ENCODE measurements around the gene DPP10.

The DPP10 gene

DNA sequence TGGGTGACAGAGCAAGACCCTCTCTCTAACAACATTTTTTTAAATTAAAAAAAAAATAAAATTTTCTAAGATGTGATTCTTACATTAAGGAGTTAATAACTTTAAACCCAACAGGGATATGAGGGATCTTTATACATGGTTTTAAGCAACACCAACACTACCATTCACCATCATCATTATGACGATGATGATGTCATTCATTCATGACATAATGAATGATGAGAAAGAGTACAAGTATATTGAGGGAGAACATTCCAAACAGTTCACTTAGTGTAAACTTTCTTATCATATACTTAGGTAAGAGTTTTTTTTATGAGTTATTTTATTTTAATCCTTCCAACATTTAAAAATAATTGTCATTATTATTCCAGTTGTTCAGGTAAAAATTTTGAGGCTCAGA lies 863.3 kb downstream of the DPP10 start:
- ChIA-PET POLR2A (no interaction called here), CTCF (no interaction called here)
- no peak for DNase-seq (ENCODE audit: extremely low spot score)
- no peak for TF ChIP-seq TARDBP (IDR thresholded peaks at IDR 0.05)
- TF ChIP-seq HDGF (IDR thresholded peaks at IDR 0.05; ENCODE audit: borderline replicate concordance) = no peak
- TF ChIP-seq ARNT (IDR thresholded peaks at IDR 0.05) = no peak
- no peak for TF ChIP-seq FOXA1 (IDR thresholded peaks at IDR 0.05)
- TF ChIP-seq ZNF384 (IDR thresholded peaks at IDR 0.05) = no peak
- no peak for TF ChIP-seq BHLHE40 (IDR thresholded peaks at IDR 0.05; ENCODE audit: borderline replicate concordance)
- TF ChIP-seq, protein P1, sequence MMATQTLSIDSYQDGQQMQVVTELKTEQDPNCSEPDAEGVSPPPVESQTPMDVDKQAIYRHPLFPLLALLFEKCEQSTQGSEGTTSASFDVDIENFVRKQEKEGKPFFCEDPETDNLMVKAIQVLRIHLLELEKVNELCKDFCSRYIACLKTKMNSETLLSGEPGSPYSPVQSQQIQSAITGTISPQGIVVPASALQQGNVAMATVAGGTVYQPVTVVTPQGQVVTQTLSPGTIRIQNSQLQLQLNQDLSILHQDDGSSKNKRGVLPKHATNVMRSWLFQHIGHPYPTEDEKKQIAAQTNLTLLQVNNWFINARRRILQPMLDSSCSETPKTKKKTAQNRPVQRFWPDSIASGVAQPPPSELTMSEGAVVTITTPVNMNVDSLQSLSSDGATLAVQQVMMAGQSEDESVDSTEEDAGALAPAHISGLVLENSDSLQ (IDR thresholded peaks at IDR 0.05) = no peak
- TF ChIP-seq LEF1 (IDR thresholded peaks at IDR 0.05; ENCODE audit: borderline replicate concordance) = no peak
- TF ChIP-seq SP1 (IDR thresholded peaks at IDR 0.05) = no peak
- no peak for TF ChIP-seq ELF4 (IDR thresholded peaks at IDR 0.05)
- no peak for TF ChIP-seq FOXK2 (IDR thresholded peaks at IDR 0.05)
- TF ChIP-seq L3MBTL2 (conservative IDR thresholded peaks at IDR 0.05) = no peak
- no peak for TF ChIP-seq NFRKB (IDR thresholded peaks at IDR 0.05)
- no peak for TF ChIP-seq FOXM1 (IDR thresholded peaks at IDR 0.05; ENCODE audit: borderline replicate concordance)
- no peak for TF ChIP-seq CTBP1 (IDR thresholded peaks at IDR 0.05; ENCODE audit: borderline replicate concordance)

DNA sequence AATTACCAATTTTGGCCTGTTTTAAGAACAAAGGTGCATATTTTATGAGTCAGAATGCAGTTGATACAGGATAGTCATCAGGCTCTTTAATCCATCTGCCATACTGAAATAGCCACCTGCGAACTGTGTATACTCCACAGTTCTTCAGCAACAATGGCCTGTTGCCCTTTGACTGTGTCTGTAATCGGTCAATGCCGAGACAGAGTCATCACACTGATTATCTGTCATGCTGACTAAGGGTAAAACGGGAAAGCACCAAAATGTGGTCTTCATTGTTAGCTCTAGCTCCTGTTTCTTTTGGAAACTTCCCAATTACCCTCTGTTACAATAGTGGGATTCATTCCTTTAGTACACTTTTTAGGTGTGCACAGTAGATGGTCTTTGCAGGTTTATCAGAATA lies 871.7 kb downstream of the DPP10 start:
- no peak for TF ChIP-seq LEF1 (IDR thresholded peaks at IDR 0.05; ENCODE audit: borderline replicate concordance)
- no peak for TF ChIP-seq HDGF (IDR thresholded peaks at IDR 0.05; ENCODE audit: borderline replicate concordance)
- TF ChIP-seq BHLHE40 (IDR thresholded peaks at IDR 0.05; ENCODE audit: borderline replicate concordance) = no peak
- no peak for TF ChIP-seq ZNF384 (IDR thresholded peaks at IDR 0.05)
- DNase-seq (ENCODE audit: extremely low spot score) = no peak
- ChIA-PET POLR2A (no interaction called here), CTCF (no interaction called here)

DNA sequence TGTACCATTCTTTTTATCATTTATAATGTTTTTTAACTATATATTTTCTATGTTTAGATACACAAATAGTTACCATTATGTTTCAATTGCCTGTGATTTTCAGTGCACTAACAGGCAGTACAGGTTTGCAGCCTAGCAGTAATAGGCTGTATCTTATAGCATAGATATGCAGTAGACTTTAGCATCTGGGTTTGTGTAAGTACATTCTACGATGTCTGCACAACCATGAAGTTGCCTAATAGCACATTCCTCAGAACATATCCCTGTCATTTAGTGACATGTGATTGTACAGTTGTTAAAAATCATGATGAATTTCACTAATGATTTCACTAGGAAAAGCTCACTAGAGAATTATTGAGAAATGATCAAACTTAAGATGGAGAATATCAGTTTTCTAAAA lies 884.6 kb downstream of the DPP10 start:
- DNase-seq (ENCODE audit: extremely low spot score) = no peak
- no peak for TF ChIP-seq FOXK2 (IDR thresholded peaks at IDR 0.05)
- ChIA-PET POLR2A (no interaction called here), CTCF (no interaction called here)

DNA sequence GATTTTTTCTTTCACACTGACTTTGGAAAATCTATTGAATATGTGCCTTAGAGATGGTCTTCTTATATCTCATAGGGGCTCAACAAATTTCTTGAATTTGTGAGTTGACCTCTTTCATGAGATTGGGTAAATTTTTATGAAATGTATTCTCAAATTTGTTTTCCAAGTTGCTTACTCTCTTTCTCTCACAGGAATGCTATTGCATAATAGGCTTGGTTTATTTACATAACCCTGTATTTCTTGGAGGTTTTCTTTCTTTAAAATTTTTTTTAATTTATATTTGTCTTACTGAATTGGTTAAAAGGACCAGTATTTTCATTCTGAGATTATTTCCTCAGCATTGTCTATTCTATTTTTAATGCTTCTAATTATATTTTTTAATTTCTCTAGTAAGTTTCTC lies 917.1 kb downstream of the DPP10 start:
- CTCF ChIA-PET = interaction anchor here (0.6 kb wide), 1 partner anchor 59 kb away, joined by 4 read pairs; no protein-coding TSS in a partner anchor
- DNase-seq (ENCODE audit: extremely low spot score) = no peak
- POLR2A ChIA-PET = no interaction called here
- TF ChIP-seq LEF1 (IDR thresholded peaks at IDR 0.05; ENCODE audit: borderline replicate concordance) (no peak), ELF4 (IDR thresholded peaks at IDR 0.05) (no peak), BHLHE40 (IDR thresholded peaks at IDR 0.05; ENCODE audit: borderline replicate concordance) (no peak), FOXM1 (IDR thresholded peaks at IDR 0.05; ENCODE audit: borderline replicate concordance) (no peak), SP1 (IDR thresholded peaks at IDR 0.05) (no peak), NFRKB (IDR thresholded peaks at IDR 0.05) (no peak), SUZ12 (IDR thresholded peaks at IDR 0.05) (no peak), ZNF384 (IDR thresholded peaks at IDR 0.05) (no peak), CTBP1 (IDR thresholded peaks at IDR 0.05; ENCODE audit: borderline replicate concordance) (no peak), FOXA1 (IDR thresholded peaks at IDR 0.05) (no peak), ARNT (IDR thresholded peaks at IDR 0.05) (no peak), HDGF (IDR thresholded peaks at IDR 0.05; ENCODE audit: borderline replicate concordance) (no peak)
- TF ChIP-seq, protein P1 (IDR thresholded peaks at IDR 0.05) = no peak

DNA sequence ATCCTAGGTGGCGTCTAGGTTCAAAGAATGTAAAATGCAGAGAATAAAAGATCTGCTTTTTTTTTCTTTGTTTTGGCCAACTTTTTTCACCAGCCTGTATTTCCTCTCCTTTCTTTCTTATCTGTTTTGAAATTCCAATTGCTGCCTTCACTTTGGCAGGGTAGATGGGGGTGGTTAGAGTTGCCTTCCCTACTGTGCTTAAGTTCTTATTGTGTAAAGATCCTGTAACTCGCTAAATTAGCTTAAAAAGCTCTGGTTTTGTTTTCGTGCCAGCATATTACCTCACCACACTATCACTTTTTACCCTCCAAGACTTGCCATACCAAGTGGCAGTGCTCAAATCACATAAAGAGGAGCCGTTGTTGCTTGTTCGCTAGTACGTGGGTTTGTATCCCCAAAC lies 921.7 kb downstream of the DPP10 start:
- TF ChIP-seq, protein P1 (IDR thresholded peaks at IDR 0.05) = no peak
- no peak for TF ChIP-seq CTBP1 (IDR thresholded peaks at IDR 0.05; ENCODE audit: borderline replicate concordance)
- no peak for TF ChIP-seq HDGF (IDR thresholded peaks at IDR 0.05; ENCODE audit: borderline replicate concordance)
- no peak for TF ChIP-seq ARNT (IDR thresholded peaks at IDR 0.05)
- no peak for TF ChIP-seq NFRKB (IDR thresholded peaks at IDR 0.05)
- TF ChIP-seq FOXA1 (IDR thresholded peaks at IDR 0.05) = no peak
- TF ChIP-seq BHLHE40 (IDR thresholded peaks at IDR 0.05; ENCODE audit: borderline replicate concordance) = no peak
- no peak for TF ChIP-seq TARDBP (IDR thresholded peaks at IDR 0.05)
- no peak for TF ChIP-seq SP1 (IDR thresholded peaks at IDR 0.05)
- no peak for TF ChIP-seq LEF1 (IDR thresholded peaks at IDR 0.05; ENCODE audit: borderline replicate concordance)
- no peak for TF ChIP-seq L3MBTL2 (conservative IDR thresholded peaks at IDR 0.05)
- TF ChIP-seq SUZ12 (IDR thresholded peaks at IDR 0.05) = no peak
- no peak for TF ChIP-seq ELF4 (IDR thresholded peaks at IDR 0.05)
- TF ChIP-seq FOXM1 (IDR thresholded peaks at IDR 0.05; ENCODE audit: borderline replicate concordance) = no peak
- TF ChIP-seq ZNF384 (IDR thresholded peaks at IDR 0.05) = no peak
- no peak for TF ChIP-seq FOXK2 (IDR thresholded peaks at IDR 0.05)
- ChIA-PET CTCF (no interaction called here), POLR2A (no interaction called here)
- DNase-seq (ENCODE audit: extremely low spot score) = no peak

DNA sequence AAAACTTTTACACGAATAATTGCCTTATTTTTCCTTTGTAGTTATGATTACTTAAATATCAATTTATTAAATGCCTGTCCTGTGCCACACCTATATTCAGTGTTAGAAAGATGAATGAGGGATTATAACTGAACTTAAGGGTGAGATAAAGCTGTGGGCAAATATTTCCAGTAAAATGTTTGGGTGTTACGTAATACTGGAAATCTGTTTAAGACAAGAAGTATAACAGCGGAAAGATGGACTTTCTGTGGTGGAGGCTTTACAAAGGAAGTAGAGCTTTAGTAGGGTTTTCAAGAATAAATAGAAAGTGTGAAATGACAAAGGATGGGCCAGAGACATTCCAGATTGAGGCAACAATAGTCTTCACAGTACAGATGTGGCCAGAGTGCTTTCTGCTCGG lies 927.0 kb downstream of the DPP10 start:
- ChIA-PET POLR2A (no interaction called here), CTCF (interaction anchor here (0.6 kb wide), 1 partner anchor 28 kb away, joined by 3 read pairs; no protein-coding TSS in a partner anchor)
- DNase-seq (ENCODE audit: extremely low spot score) = no peak
- TF ChIP-seq TARDBP (IDR thresholded peaks at IDR 0.05) (no peak), LEF1 (IDR thresholded peaks at IDR 0.05; ENCODE audit: borderline replicate concordance) (no peak), ZNF384 (IDR thresholded peaks at IDR 0.05) (no peak)

DNA sequence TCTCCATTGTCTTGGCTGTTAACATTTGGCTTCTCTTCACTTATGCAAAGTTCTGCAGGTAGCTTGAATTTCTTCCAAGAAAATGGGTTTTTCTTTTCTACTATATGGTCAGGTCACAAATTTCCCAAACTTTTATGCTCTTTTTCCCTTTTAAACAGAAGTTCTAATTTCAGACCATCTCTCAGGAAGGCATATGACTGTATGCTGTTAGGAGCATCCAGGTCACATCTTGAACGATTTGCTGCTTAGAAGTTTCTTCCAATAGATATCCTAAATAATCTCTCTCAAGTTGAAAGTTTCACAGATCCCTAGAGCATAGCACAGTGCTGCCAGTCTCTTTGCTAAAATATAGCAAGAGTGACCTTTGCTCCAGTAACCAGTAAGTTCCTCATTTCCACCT lies 932.5 kb downstream of the DPP10 start:
- TF ChIP-seq TARDBP (IDR thresholded peaks at IDR 0.05) = no peak
- no peak for TF ChIP-seq ELF4 (IDR thresholded peaks at IDR 0.05)
- no peak for TF ChIP-seq CTBP1 (IDR thresholded peaks at IDR 0.05; ENCODE audit: borderline replicate concordance)
- ChIA-PET CTCF (no interaction called here), POLR2A (no interaction called here)
- DNase-seq (ENCODE audit: extremely low spot score) = no peak
